IMR-90 (cell line): ENCODE results near the gene EHBP1. TPM values are rescaled to one million over a fixed set of nuclear protein-coding genes. Genes with fewer than 3 reads are reported as not detected.

ENCODE experiments used
- ATAC-seq: fragments of 200-7000 bp; cut with Tn5 transposase; 2 replicates; pipeline ENCODE4 v1.9.1; 2020; ENCODE audit warnings: low read depth, mild to moderate bottlenecking, moderate library complexity
- BruUV-seq: library from RNA; stranded (reverse); fragments of 400-500 nt; replicated peaks from 2 replicates; lab custom pipeline; 2021; lab: Mats Ljungman, UMichigan
- CTCF ChIA-PET: fragments of 300-600 bp; formaldehyde crosslinking; extraction: SDS; loops from one replicate; lab custom pipeline; 2021; ENCODE audit warnings: antibody characterized with exemption; lab: Yijun Ruan, JAX
- POLR2A ChIA-PET: fragments of 300-600 bp; sonication (Branson Sonifier 250); formaldehyde crosslinking; loops from one replicate; lab custom pipeline; 2022; ENCODE audit warnings: antibody characterized with exemption; ENCODE audit not compliant: unreplicated experiment; lab: Charles Lee
- DNase-seq: peaks from one replicate; pipeline ENCODE4 v3.0.0; 2013
- H2AFZ ChIP-seq: replicated peaks from 2 replicates; pipeline ENCODE3; 2013; ENCODE audit warnings: low read length, mild to moderate bottlenecking; ENCODE audit not compliant: poor library complexity
- H2AK5ac ChIP-seq: 2 replicates; pipeline ENCODE4 v1.6.1; 2013; ENCODE audit warnings: low read depth, low read length, inconsistent platforms
- H2AK9ac ChIP-seq: replicated peaks from 2 replicates; pipeline ENCODE3; 2013; ENCODE audit warnings: mild to moderate bottlenecking, low read depth, low read length, moderate library complexity; ENCODE audit not compliant: poor library complexity
- H2BK120ac ChIP-seq: 2 replicates; pipeline ENCODE4 v1.6.1; 2013; ENCODE audit warnings: low read depth, low read length, inconsistent platforms
- H2BK15ac ChIP-seq: 3 replicates; pipeline ENCODE4 v1.6.1; 2013; ENCODE audit warnings: low read depth, low read length, inconsistent platforms
- H2BK20ac ChIP-seq: 2 replicates; pipeline ENCODE4 v1.6.1; 2013; ENCODE audit warnings: low read depth, mild to moderate bottlenecking, inconsistent platforms, low read length, moderate library complexity
- H2BK5ac ChIP-seq: 2 replicates; pipeline ENCODE4 v1.6.1; 2013; ENCODE audit warnings: mild to moderate bottlenecking, low read depth, low read length, inconsistent platforms; ENCODE audit not compliant: poor library complexity, severe bottlenecking
- H3K14ac ChIP-seq: replicated peaks from 2 replicates; pipeline ENCODE4 v1.6.1; 2013; ENCODE audit warnings: low read depth, low read length, inconsistent platforms
- H3K18ac ChIP-seq: 2 replicates; pipeline ENCODE4 v1.6.1; 2013; ENCODE audit warnings: low read depth, low read length, control low read depth
- H3K23ac ChIP-seq: 2 replicates; pipeline ENCODE4 v1.6.1; 2013; ENCODE audit warnings: low read depth, low read length, inconsistent platforms
- H3K27ac ChIP-seq: 2 replicates; pipeline ENCODE4 v1.5.1; 2013; ENCODE audit warnings: mild to moderate bottlenecking, control low read depth, low read length; ENCODE audit not compliant: insufficient read depth
- H3K27me3 ChIP-seq: 2 replicates; pipeline ENCODE4 v1.6.1; 2013; ENCODE audit warnings: low read length; ENCODE audit not compliant: control insufficient read depth, insufficient read depth
- H3K36me3 ChIP-seq: 2 replicates; pipeline ENCODE4 v1.6.1; 2013; ENCODE audit warnings: low read length, mixed read lengths; ENCODE audit not compliant: control insufficient read depth, insufficient read depth
- H3K4ac ChIP-seq: 2 replicates; pipeline ENCODE4 v1.6.1; 2013; ENCODE audit warnings: low read depth, low read length, inconsistent platforms
- H3K4me1 ChIP-seq: 2 replicates; pipeline ENCODE4 v1.6.1; 2013; ENCODE audit warnings: low read length, mixed read lengths; ENCODE audit not compliant: control insufficient read depth, insufficient read depth
- H3K4me2 ChIP-seq: 2 replicates; pipeline ENCODE4 v1.6.1; 2013; ENCODE audit warnings: low read depth, mild to moderate bottlenecking, control low read depth, low read length, moderate library complexity
- H3K4me3 ChIP-seq: 2 replicates; pipeline ENCODE4 v1.5.1; 2013; ENCODE audit warnings: low read depth, mild to moderate bottlenecking, control low read depth, low read length, moderate library complexity; ENCODE audit not compliant: insufficient read depth
- H3K56ac ChIP-seq: 2 replicates; pipeline ENCODE4 v1.6.1; 2013; ENCODE audit warnings: low read length, inconsistent platforms; ENCODE audit not compliant: insufficient read depth; ENCODE audit errors: extremely low read depth
- H3K79me1 ChIP-seq, 2 experiments: 2 replicates each; pipeline ENCODE4 v1.6.1; 2013; ENCODE audit warnings: low read length in 2 of 2, inconsistent platforms in 1 of 2, low read depth in 1 of 2
- H3K9ac ChIP-seq: 2 replicates; pipeline ENCODE4 v1.6.1; 2013; ENCODE audit warnings: low read depth, low read length, control low read depth
- H3K9me1 ChIP-seq: 2 replicates; pipeline ENCODE4 v1.6.1; 2013; ENCODE audit warnings: low read length, inconsistent platforms; ENCODE audit not compliant: insufficient read depth
- H3K9me3 ChIP-seq: 2 replicates; pipeline ENCODE4 v1.6.1; 2013; ENCODE audit warnings: low read length; ENCODE audit not compliant: control insufficient read depth, insufficient read depth
- H4K20me1 ChIP-seq: 2 replicates; pipeline ENCODE4 v1.6.1; 2013; ENCODE audit warnings: low read length, inconsistent platforms; ENCODE audit not compliant: insufficient read depth
- H4K5ac ChIP-seq: 2 replicates; pipeline ENCODE4 v1.6.1; 2013; ENCODE audit warnings: mild to moderate bottlenecking, low read depth, low read length, control low read depth
- H4K8ac ChIP-seq, 2 experiments: 2 replicates each; pipeline ENCODE4 v1.6.1; 2013; ENCODE audit warnings: low read depth in 2 of 2, low read length in 2 of 2, control low read depth in 1 of 2, inconsistent platforms in 1 of 2
- H4K91ac ChIP-seq: 2 replicates; pipeline ENCODE4 v1.6.1; 2013; ENCODE audit warnings: low read depth, low read length, inconsistent platforms; ENCODE audit not compliant: insufficient read depth
- CEBPB ChIP-seq: IDR thresholded peaks from 2 replicates; pipeline ENCODE4 v1.6.1; 2012; ENCODE audit warnings: low read depth, low read length, improper control_type of control experiment
- RAD21 ChIP-seq: IDR thresholded peaks from 2 replicates; pipeline ENCODE4 v1.6.1; 2012; ENCODE audit warnings: low read length, improper control_type of control experiment
- RCOR1 ChIP-seq: IDR thresholded peaks from 2 replicates; pipeline ENCODE4 v1.6.1; 2012; ENCODE audit warnings: mild to moderate bottlenecking, low read length, improper control_type of control experiment; ENCODE audit not compliant: insufficient replicate concordance
- RFX5 ChIP-seq: IDR thresholded peaks from 2 replicates; pipeline ENCODE4 v1.8.0; 2012; ENCODE audit warnings: low read depth, mild to moderate bottlenecking, low read length, moderate library complexity
- WGBS, 2 experiments: methylation state at CpG; one replicate each; pipeline versions ENCODE4 v1.1.5 to v1.1.7; 2013; ENCODE audit warnings: missing lambda C conversion rate in 2 of 2; ENCODE audit not compliant: insufficient read length in 1 of 2; ENCODE audit errors: extremely low coverage in 2 of 2; 5-methylcytosine and 5-hydroxymethylcytosine counted together
- dilution Hi-C: fragments of 300-500 bp; cut with HindIII; formaldehyde crosslinking; loops from one replicate; pipeline ENCODE4 v1.14.3; 2018; ENCODE audit warnings: low sequenced_read_pairs; ENCODE audit not compliant: unreplicated experiment
- in situ Hi-C: fragments of 300-500 bp; cut with MboI; formaldehyde crosslinking; loops from 3 replicates; pipeline ENCODE4 v1.14.3; 2019; ENCODE audit warnings: low sequenced_read_pairs, inconsistent platforms, mixed read lengths
- intact Hi-C: fragments of 100-400 bp; cut with micrococcal nuclease; formaldehyde crosslinking; loops from 2 replicates; pipeline ENCODE4 v1.10.0; 2022
- polyA plus RNA-seq, 3 experiments: library from polyadenylated mRNA; depleted of rRNA; stranded (reverse); fragments of >200 nt; gene quantifications; 2 replicates each; pipeline ENCODE4 v1.2.3, GENCODE V29; 2012; ENCODE audit warnings: low replicate concordance in 1 of 3
- total RNA-seq: library from RNA; depleted of rRNA; stranded (reverse); fragments of >200 nt; gene quantifications from 2 replicates; pipeline ENCODE4 v1.2.3, GENCODE V29; 2012
- TF ChIP-seq, protein P1 (sequence below): fragments of 150-350 bp; IDR thresholded peaks from 2 replicates; pipeline ENCODE4 v1.6.1; 2016; ENCODE audit warnings: low read depth, mild to moderate bottlenecking, low read length, moderate library complexity, borderline replicate concordance

EHBP1 gene
- total and polyA plus RNA-seq, 2 of the 4 experiments (the other 2 are of a cell fraction): 28.3 to 44.4 TPM

GRCh38 chr2:62822549-62822948 lies 117.0 kb downstream of the EHBP1 start:
- H2AK9ac ChIP-seq: no peak overlapping the region
- 100% methylated on average over 1 of the region's 3 CpGs; no CpG with 5 or more reads in 1 of the 2 experiments for WGBS, 2 experiments
- ChIA-PET POLR2A (no interaction called here), CTCF (no interaction called here)
- peaks cover 3% of the 10 kb centered on the region for H3K36me3 ChIP-seq
- H3K4ac ChIP-seq: no peak overlapping the region
- no peaks in the 10 kb centered on the region for H3K27me3 ChIP-seq
- no peak overlapping the region for H4K5ac ChIP-seq
- H3K4me3 ChIP-seq: no peak overlapping the region
- in situ Hi-C loops: no loop called here
- no peaks in the 10 kb centered on the region for H3K9me3 ChIP-seq
- no peak overlapping the region for H4K8ac ChIP-seq
- H2BK5ac ChIP-seq: no peak overlapping the region
- no peak overlapping the region for H2AK5ac ChIP-seq
- TF ChIP-seq RCOR1 (no peak), RFX5 (no peak), RAD21 (no peak), CEBPB (no peak)
- TF ChIP-seq, protein P1, sequence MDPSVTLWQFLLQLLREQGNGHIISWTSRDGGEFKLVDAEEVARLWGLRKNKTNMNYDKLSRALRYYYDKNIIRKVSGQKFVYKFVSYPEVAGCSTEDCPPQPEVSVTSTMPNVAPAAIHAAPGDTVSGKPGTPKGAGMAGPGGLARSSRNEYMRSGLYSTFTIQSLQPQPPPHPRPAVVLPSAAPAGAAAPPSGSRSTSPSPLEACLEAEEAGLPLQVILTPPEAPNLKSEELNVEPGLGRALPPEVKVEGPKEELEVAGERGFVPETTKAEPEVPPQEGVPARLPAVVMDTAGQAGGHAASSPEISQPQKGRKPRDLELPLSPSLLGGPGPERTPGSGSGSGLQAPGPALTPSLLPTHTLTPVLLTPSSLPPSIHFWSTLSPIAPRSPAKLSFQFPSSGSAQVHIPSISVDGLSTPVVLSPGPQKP: no peak
- no peak overlapping the region for H3K18ac ChIP-seq
- H3K4me2 ChIP-seq: no peak overlapping the region
- H2BK20ac ChIP-seq: no peak overlapping the region
- no peak for DNase-seq
- no peak overlapping the region for H4K91ac ChIP-seq
- H3K56ac ChIP-seq: no peak overlapping the region
- no peaks in the 10 kb centered on the region; the same call in 1 of the 2 replicates for H3K9me1 ChIP-seq
- intact Hi-C loops: no loop called here
- no peak for ATAC-seq
- H3K14ac ChIP-seq: no peak overlapping the region
- H2BK15ac ChIP-seq: no peak overlapping the region
- no peak overlapping the region for H2AFZ ChIP-seq
- H3K79me1 ChIP-seq: peaks cover 10 to 32% of the 10 kb centered on the region in 2 experiments
- peaks cover 3% of the 10 kb centered on the region; the same call in 1 of the 2 replicates for H4K20me1 ChIP-seq
- no peak overlapping the region for H3K23ac ChIP-seq
- H3K27ac ChIP-seq: no peak overlapping the region
- dilution Hi-C loops: no loop called here
- no peak overlapping the region for H2BK120ac ChIP-seq
- no TSS peak for BruUV-seq
- H3K4me1 ChIP-seq: no peaks in the 10 kb centered on the region; the same call in 1 of the 2 replicates
- no peak overlapping the region for H3K9ac ChIP-seq
